Neural crest cell (in vitro differentiated cells): ENCODE results near the gene DNAJB8. TPM values are rescaled to one million over a fixed set of nuclear protein-coding genes. Genes with fewer than 3 reads are reported as not detected.

ENCODE experiments used
- DNase-seq: peaks from one replicate; pipeline ENCODE4 v3.0.0; 2021; ENCODE audit warnings: low read depth, mixed read lengths, low spot score
- H3K27ac Mint-ChIP-seq: one replicate; pipeline ENCODE4 v1.8.0; 2021; ENCODE audit warnings: mild to moderate bottlenecking, mixed read lengths; ENCODE audit not compliant: unreplicated experiment
- H3K27me3 Mint-ChIP-seq: 2 replicates; pipeline ENCODE4 v1.8.0; 2021; ENCODE audit warnings: low read depth, mild to moderate bottlenecking, mixed read lengths
- H3K36me3 Mint-ChIP-seq: 2 replicates; pipeline ENCODE4 v1.8.0; 2021; ENCODE audit warnings: low read depth, mild to moderate bottlenecking, mixed read lengths
- H3K4me1 Mint-ChIP-seq: 2 replicates; pipeline ENCODE4 v1.8.0; 2021; ENCODE audit warnings: mixed read lengths
- H3K4me3 Mint-ChIP-seq: one replicate; pipeline ENCODE4 v1.8.0; 2021; ENCODE audit warnings: mild to moderate bottlenecking, mixed read lengths
- H3K9me3 Mint-ChIP-seq: 2 replicates; pipeline ENCODE4 v1.8.0; 2021; ENCODE audit warnings: mixed read lengths
- CTCF ChIP-seq: fragments of 200-600 bp; sonication (generic); conservative IDR thresholded peaks from 2 replicates; pipeline ENCODE4 v1.5.0; 2021; ENCODE audit warnings: antibody characterized with exemption, mild to moderate bottlenecking
- total RNA-seq: library from RNA; stranded (reverse); gene quantifications from 2 replicates; pipeline ENCODE4 v1.2.1, GENCODE V29; 2021

DNAJB8 gene
- total RNA-seq, 1 donor from 2014 or later = not detected

GRCh38 chr3:128415773-128416577, 50.7 kb downstream of the DNAJB8 start:
- no peak for TF ChIP-seq CTCF
- peaks cover 4% of the 10 kb centered on the region for H3K9me3 Mint-ChIP-seq
- peaks cover 12% of the 10 kb centered on the region for H3K4me1 Mint-ChIP-seq

DNA sequence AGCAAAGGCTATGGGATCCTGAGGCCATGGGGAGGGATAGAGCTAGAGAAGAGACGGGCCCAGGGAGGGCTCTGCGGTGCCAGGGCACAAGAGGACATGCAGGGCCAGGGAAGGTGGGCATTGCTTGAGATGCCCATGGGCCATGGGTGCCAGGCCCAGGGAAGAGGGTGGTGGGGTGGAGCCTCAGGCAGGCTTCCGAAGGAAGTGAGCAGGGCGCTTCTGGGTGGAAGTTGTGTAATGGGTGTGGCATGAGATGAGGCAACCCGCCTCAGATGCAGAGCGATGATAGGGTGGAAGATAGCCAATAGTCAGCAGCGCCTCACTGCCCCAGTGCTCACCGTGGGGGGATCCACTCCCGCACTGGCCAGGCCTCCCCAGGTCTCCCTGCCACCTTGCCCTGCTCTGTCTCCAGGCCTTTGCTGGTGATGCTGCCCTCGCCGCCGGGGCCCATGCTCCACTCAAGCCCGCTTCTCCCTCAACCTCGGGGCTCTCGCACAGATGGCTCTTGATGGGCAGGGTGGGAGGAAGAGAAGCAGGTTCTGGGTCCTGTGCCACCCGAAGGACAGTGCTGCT, 51.4 kb downstream of the DNAJB8 start:
- DNase-seq = no peak
- H3K27me3 Mint-ChIP-seq = no peaks in the 10 kb centered on the region
- peaks cover 4% of the 10 kb centered on the region for H3K9me3 Mint-ChIP-seq
- no peak overlapping the region for H3K4me3 Mint-ChIP-seq
- TF ChIP-seq CTCF = no peak
- no peak overlapping the region for H3K27ac Mint-ChIP-seq
- H3K36me3 Mint-ChIP-seq = peaks cover 4% of the 10 kb centered on the region
- peaks cover 12% of the 10 kb centered on the region for H3K4me1 Mint-ChIP-seq

More at GRCh38 chr3:128415773-128416577, 50.7 kb downstream of the DNAJB8 start:
- Mint-ChIP-seq H3K36me3 (peaks cover 4% of the 10 kb centered on the region), H3K4me3 (no peak overlapping the region), H3K27ac (no peak overlapping the region), H3K27me3 (no peaks in the 10 kb centered on the region)
- DNase-seq = no peak

- Mint-ChIP-seq H3K27me3 (no peaks in the 10 kb centered on the region), H3K36me3 (no peaks in the 10 kb centered on the region), H3K27ac (no peak overlapping the region), H3K4me3 (no peak overlapping the region), H3K9me3 (no peaks in the 10 kb centered on the region), H3K4me1 (peaks cover 12% of the 10 kb centered on the region)
- no peak for TF ChIP-seq CTCF
- no peak for DNase-seq
Observed at GRCh38 chr3:128413413-128414205, 53.1 kb downstream of the DNAJB8 start.

GRCh38 chr3:128413003-128413370, 53.7 kb downstream of the DNAJB8 start:
- TF ChIP-seq CTCF = no peak
- no peak overlapping the region for H3K27ac Mint-ChIP-seq
- no peak for DNase-seq
- no peaks in the 10 kb centered on the region for H3K9me3 Mint-ChIP-seq
- no peak overlapping the region for H3K4me3 Mint-ChIP-seq
- no peaks in the 10 kb centered on the region for H3K27me3 Mint-ChIP-seq
- H3K36me3 Mint-ChIP-seq = no peaks in the 10 kb centered on the region
- H3K4me1 Mint-ChIP-seq = peaks cover 12% of the 10 kb centered on the region

Other genes starting within 250 kb of the DNAJB8 start
- 0.30 and 0.52 TPM in 2 replicates for gene GATA2, start 26.3 kb upstream of the DNAJB8 start, total RNA-seq
- 158 and 166 TPM in 2 replicates for gene RPN1, start 183.9 kb upstream of the DNAJB8 start, total RNA-seq